ENCODE data around the gene C4orf50.

GRCh38 chr4:5992828-5993321 lies 25.4 kb downstream of the C4orf50 start:
- TF ChIP-seq CTCF (IDR thresholded peaks at IDR 0.05) (no peak), EZH2 (IDR thresholded peaks at IDR 0.05; ENCODE audit: borderline replicate concordance, insufficient read depth, low read depth, low read length, poor library complexity, severe bottlenecking) (no peak)
